Stimulated activated CD8-positive, alpha-beta memory T cell treated with anti-CD3 and anti-CD28 coated beads, Interleukin-7, amount 100 ng/mL, for 24 hours (primary cell): ENCODE results near the gene FARP1.

ENCODE experiments used
- DNase-seq: peaks from one replicate; pipeline ENCODE4 v3.0.0-alpha.2; 2020; ENCODE audit warnings: low read depth

FARP1 gene

DNA sequence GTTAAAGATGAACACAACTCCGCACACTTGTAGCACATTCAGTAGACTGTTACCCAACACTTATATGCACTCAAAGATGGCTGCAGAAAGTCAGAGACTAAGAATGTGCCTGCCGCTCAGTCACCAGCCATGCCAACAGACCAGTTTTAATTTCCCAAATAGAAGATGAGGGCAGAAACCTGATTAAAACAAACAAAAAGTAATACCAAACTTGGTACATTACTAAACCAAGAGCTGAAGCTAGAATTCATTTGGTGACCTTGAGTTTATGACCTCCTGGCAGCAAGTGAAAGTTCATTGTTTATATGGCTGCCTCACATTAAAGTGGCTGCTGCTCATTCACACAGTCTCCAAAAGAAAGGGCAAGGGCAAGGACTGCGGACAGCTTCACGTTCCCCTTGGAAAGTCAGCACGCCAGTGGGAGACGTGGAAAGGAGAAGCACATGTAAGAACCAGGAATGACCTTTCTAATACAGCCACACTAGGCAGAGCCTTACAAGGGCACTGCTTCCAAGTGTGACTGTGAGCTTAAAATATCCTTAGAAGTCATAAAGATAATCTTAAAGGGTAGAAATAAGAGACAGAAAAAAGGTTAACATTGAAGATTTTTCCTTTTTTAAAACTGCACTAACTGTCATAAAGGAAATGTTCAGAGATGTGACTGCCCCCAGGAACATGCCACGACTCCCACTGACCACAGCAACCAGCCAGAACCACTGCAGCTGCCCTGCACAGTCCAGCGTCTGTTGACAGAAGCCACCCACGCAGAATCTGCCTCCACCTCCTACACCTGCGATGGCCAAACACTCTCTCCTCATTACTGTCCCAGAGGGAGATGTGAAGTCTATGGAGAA is 360.5 kb downstream of the FARP1 start:
- DNase-seq, result no peak

DNA sequence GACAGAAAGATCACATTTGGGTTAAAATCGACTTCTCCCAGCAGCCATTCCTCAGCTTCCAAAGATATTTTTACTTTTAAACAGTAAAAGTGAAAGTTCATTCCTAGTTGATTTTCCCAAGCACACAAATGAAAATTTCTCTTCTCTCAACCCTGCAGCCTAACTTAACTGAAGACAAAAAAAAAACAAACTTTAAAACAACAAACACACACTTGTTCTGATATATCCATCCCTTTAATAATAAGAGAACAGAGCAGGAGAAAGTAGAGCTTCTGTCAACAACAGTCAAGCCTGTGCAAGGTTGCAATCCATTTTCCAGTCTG is 361.1 kb downstream of the FARP1 start:
- no peak for DNase-seq

DNA sequence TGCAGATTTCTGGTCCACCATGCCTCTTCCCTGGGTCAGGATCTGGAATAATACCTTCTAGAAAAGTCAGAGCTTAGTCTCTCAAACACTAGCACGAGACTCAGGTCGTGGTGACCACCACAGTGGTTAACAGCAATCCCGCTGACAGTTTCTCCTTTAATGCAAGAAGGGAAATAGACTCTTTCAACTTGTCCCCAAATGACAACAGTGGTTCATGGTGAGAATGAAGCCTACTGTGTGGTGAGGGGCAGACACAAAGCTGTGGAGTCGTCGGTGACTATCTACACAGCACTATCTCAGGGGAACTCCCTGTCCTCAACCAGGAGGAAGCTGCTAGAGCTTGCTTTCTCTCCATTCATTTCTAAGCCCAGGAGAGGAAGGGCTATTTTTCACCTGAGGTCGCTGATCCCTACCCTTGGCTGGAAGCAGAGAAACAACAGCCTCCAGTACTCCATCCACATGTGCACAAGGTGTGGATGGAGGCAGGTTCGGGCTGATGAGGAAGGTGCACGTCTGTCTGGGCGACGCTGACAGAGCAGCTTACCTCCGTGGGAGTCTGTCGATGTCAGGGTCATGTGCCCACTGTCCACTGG is 361.6 kb downstream of the FARP1 start:
- no peak for DNase-seq
